Measurements from ENCODE around the gene ATP9B.

- TF ChIP-seq EP300 (IDR thresholded peaks at IDR 0.05) (no peak), POLR2A (IDR thresholded peaks at IDR 0.05) (no peak)
Measured at GRCh38 chr18:79337620-79338019, 268.4 kb downstream of the ATP9B start.

Data from ovary (tissue), 1 donor.